T47D (cell line): Measurements from ENCODE around the gene PPP1R9A.

Experiments used
- DNase-seq, 2 experiments: peaks; one replicate each; pipeline versions ENCODE4 v3.0.0 to v3.0.0-alpha.2; 2011 to 2012; ENCODE audit warnings: low read depth in 1 of 2, low spot score in 1 of 2
- JUND ChIP-seq: IDR thresholded peaks from 2 replicates; pipeline ENCODE4 v1.6.1; 2012; ENCODE audit warnings: low read depth
- in situ Hi-C: cut with HindIII; loops from 2 replicates; pipeline ENCODE4 v1.10.0; 2016; ENCODE audit warnings: low sequenced_read_pairs, low pct_unique_long_range_greater_than_20kb

PPP1R9A gene

DNA sequence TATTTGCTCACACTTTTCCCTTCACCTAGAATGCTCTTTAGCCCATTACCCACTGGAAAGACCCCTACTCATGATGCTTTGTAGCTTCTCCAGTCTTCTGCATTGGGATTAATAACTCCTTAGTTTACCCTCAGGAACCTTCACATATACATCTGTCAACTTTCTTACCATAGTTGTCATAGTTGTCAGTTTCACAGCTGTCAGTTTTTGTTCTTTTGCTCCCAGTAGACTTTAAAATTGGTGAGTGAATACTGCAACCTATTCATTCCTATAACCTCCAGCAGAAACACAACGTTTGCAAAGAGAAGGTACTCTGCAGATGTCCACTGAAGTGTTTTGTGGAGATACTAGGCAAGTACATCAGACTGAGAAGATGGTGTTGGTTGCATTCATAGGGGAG lies 414.3 kb downstream of the PPP1R9A start:
- in situ Hi-C loops: no loop called here
- no peak for TF ChIP-seq JUND
- no peak for DNase-seq

DNA sequence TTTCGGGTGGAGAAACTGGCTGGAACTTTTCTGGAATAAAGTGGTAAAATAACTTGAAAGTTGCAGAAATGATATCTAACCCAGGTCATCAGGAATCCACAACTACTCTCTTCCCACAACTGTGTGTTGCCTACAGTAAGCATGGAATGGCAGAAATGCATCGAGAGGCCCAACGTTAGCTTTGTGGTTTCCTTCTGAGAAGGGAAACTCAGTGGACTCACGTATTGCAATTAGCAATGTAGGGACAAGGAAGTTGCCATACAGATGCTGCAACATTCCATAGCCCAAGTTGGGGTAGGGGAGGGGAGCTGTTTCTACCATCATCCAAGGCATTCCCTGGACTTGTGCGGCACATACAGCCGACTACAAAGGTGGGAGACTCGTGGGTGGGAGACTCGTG lies 415.0 kb downstream of the PPP1R9A start:
- in situ Hi-C loops: no loop called here
- DNase-seq: no peak
- TF ChIP-seq JUND: no peak

DNA sequence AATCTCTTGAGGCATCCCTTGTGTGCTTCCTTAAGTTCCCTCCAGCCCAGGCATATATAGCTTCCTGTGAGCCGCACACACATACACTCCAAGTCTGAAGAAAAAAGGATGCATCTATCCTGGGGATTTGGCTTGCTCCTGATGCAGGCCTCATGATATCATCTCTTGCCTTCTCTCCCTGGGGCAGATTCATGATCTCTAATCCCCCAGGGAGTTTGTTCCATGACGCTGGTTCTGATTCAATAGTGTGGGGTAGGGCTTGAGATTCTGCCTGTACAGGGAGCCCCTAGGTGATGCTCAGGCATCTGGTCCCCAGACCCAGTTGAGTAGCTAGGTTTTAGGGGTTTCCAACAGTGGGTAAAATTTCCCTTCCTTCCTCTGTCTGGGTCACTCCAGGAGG lies 415.5 kb downstream of the PPP1R9A start:
- no peak for DNase-seq
- TF ChIP-seq JUND: no peak
- in situ Hi-C loops: no loop called here

DNA sequence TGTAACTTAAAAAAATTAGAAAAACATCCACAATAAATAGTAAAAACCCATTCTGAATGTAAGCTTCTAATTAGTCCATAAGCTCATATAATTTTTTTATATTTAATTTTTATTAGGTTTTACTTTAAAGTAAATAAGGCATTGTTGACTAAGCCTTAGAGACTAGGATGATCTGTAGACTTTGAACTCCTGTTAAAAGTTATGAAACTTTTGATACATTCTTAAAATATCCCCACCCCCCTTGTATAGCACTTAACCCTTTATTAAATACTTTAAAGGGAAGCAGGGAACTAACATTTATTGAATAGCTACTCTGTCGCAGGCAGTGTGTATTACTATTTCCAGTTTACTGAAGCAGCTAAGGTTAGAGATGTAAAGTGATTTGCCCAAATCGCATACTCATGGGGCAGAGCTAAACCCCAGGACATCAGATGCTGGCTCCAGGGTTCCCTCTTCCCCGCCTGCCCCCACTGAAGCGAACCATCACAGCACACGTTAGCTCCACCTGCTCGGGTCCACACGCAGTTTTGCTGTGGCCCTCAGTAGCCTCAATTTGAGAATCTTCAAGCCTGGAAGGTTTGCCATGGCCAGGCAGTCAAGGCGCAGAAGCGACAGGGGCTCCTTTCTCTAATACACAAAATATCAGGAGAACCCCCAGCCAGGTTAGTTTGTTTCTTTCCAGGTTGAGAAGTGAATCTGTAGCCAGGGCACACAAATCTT lies 416.2 kb downstream of the PPP1R9A start:
- no peak for TF ChIP-seq JUND
- in situ Hi-C loops: no loop called here
- DNase-seq: no peak

DNA sequence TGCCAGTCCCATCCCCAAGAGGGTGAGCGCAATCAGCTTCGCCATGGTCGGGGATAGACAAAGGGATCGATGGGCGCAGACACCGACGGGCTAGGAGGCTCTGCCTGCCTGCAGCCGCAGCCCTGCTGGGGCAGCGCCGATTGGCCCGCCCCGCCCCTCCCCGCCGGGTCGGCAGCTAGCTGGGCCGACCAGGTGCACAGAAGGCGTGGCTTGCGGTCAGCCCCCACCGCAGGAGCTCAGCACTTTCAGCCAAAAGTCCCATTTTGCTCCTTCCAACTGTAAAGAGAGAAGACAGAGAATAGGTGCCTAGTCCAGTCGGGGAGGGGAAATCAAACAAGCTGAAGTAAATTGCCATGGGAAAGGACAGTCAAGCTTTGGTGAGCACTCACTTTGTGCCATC lies 417.0 kb downstream of the PPP1R9A start, which contains the start of gene PON1:
PON1 (minus strand) TSS at position 102 of the 400 bp plus-strand sequence; CDS start at position 45, 57 bp downstream.
- no peak for TF ChIP-seq JUND
- no peak for DNase-seq
- in situ Hi-C loops: no loop called here

DNA sequence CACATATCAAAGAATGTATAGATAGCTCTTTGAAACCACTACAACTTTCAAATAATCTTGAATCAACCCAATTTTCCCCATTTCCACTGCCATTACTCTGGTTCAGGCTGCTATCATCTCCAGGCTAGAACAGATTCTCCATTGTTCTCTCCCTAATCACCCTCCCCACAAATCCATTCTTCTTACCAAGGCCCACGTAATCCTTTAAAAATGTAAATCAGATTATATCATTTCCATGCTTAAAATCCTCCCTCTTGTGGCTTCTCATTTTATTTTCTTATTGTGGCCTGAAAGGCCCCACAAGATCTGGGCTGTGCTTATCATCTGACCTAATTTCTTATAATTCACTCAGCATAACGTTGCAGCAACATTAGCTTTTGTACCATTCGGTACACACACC lies 420.0 kb downstream of the PPP1R9A start:
- in situ Hi-C loops: no loop called here
- TF ChIP-seq JUND: no peak
- no peak for DNase-seq

DNA sequence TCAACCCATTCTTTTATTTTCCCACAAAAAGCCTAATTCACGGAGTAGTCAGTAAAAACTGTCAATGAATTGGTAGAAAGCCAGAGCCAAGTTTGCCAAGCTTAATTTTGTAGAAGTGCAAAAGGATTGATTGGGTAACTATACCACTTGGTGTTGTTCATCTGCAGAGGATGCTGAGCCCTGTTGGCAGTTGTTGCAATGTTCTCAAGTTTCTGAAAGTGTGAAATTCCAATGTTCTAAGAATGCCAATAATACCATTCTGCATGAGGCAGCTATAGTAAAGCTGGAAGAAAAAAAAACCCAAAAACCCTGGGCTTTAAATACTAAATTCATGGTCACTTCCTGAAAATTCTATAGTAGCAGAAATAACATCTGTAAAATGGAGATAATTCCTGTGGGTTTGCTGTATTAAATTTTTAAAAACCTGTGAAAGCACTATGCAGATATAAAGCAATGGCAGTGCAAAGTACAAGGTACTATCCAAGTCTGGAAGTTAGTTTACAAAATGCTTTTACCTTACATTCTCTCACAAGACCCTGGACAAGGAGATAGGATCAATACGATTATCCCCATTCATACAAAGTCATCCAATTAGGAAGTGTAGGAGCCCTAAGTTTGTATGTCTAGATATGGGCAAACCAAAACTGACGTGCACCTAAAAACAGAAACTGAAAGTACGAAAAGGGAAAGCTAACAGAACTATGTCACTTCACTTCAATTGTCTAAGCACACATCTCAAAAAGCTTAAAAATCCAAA lies 423.0 kb downstream of the PPP1R9A start:
- TF ChIP-seq JUND: no peak
- DNase-seq: peak in 1 of 2 experiments; percentile 6
- in situ Hi-C loops: no loop called here

DNA sequence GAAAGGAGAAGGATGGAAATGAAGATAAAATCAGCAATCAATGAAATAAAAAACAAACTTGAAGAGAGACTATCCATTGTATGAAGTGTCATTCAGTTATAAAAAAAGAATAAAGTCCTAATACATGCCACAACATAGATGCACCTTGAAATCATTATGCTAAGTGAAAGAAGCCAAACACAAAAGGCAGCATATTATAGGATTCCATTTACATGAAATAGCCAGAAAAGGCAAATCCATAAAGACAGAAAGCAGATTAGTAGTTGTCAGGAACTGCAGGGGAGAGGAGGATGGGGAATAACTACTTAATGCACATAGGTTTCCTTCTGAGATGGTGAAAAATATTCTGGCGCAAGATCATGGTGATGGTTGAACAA lies 423.6 kb downstream of the PPP1R9A start:
- no peak for DNase-seq
- in situ Hi-C loops: no loop called here
- no peak for TF ChIP-seq JUND

DNA sequence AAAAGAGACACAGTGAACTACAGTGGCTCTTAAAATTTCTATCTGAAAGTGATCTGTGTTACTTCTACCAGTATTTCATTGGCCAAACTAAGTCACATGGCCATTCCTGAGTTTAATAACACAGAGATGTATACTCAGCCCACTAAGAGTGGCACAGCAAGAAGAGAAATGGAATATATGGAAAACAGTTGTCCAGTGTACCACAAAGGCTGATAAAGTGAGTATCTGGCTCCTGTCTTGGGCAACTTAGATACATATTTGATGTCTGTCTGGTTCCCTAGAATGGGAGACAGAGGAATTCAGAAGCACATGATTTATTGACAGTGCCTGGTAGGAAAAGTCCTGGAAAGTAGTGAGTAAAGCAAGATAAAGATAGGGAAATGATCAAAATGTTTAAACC lies 427.1 kb downstream of the PPP1R9A start:
- no peak for DNase-seq
- no peak for TF ChIP-seq JUND
- in situ Hi-C loops: no loop called here

DNA sequence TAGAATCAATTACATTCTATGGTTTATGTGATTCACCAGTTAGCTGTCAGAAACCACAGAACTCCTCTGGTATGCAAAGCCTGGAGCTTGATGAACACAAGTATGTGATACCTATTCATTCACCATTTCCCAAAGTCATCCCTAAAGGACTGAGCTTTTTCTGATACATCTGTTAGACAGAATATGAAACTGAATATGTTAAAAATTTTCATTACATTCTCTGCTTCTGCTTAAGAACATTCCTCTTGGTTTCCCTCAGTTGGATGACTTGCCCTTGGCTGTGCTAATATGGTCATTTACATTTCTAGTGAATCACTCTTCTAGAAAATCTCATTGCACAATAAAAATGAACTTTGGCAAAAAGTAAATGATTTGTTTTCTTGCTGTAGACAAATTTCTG lies 427.7 kb downstream of the PPP1R9A start:
- DNase-seq: no peak
- in situ Hi-C loops: no loop called here
- TF ChIP-seq JUND: no peak

DNA sequence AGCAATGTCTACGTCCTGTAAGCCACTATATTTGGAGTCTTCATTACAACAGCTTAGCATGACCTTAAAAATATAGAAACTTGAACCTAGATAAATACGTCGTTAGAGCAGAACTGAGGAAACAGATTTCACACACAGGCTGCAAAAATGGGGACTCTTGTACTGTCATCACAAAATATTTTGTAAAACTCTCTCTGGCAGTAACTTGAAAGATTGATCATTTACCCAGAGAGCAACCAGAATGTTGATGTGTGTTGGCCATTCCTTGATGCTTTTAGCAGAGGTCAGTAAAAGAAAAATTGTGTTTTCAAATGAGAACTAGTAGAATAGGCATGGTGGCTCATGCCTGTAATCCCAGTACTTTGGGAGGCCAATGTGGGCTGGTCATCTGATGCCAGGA lies 431.4 kb downstream of the PPP1R9A start:
- in situ Hi-C loops: no loop called here
- no peak for DNase-seq
- no peak for TF ChIP-seq JUND

DNA sequence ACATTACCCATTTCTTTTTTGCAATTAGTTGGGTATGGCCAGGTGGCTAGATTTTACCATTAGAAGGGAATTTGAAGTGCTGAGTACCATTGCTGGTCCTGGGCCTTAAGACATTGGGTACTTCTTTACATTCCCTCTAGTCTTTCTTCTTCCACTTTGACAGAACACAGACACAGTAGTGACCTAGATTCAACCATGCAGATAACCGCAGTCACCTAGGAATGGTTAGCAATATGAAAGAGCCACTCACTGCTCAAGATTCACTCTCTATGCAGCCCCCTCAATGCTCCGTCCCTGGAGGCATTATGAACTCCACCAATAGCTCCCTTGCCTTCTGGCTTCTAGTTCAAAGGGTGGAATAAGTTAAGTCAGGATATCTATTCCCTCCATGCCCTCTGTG lies 433.1 kb downstream of the PPP1R9A start:
- TF ChIP-seq JUND: no peak
- no peak for DNase-seq
- in situ Hi-C loops: no loop called here

DNA sequence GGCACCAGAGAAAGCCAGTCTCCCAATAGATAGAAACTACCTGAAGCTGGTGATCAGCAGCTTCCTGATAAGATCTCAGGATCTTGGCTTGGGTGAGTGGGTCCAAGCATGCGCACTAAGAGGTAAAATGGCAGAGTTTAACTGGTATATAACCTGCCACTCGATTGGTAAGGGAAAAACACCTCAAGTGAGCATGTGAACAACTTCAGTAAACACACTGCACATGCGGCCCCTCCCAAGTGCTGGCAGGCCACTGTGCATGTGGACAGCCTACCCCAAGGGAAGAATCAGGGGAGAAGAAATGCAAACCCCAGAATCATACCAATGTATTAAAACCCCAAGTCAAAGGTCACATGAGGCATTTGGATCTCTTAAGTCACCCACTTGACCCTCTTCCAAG lies 434.6 kb downstream of the PPP1R9A start:
- TF ChIP-seq JUND: no peak
- in situ Hi-C loops: no loop called here
- no peak for DNase-seq
